HG02610 (cell line): ENCODE results near the gene FMN2.

Source experiments
- ATAC-seq: cut with Tn5 transposase; IDR thresholded peaks from one replicate; pipeline ENCODE4 v1.9.1; 2021; ENCODE audit warnings: mild to moderate bottlenecking, moderate library complexity; ENCODE audit not compliant: unreplicated experiment

Gene FMN2

DNA sequence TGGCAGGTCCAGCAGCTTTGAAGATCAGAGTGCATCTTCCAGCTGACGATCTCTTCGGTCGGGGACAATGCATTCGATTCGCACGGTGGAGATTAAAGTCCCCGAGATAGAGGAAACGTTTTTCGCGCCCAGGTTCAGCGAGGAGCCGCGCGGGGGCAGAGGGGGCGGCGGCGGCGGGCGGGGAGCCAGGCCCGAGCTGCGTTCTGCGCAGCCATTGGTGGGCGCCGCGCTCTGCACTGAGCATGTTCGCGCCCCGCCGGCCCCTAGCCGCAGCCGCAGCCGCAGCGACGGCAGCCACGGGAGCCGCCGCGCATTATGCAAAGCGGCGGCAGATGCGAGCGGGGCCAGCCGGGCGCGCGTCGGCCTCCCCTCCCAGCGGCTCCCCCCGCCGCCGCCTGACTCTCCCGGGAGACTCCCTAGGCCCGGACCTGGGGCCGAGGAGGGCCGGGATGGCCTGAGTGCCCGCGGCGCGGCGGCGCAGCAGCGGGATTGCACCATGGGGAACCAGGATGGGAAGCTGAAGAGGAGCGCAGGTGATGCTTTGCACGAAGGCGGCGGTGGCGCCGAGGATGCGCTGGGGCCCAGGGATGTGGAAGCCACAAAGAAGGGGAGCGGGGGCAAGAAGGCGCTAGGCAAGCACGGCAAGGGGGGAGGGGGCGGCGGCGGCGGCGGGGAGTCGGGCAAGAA is at the start of gene FMN2:
TSS of gene FMN2 (plus strand) at position 270 of the 687 bp plus-strand sequence. CDS start at position 497, 227 bp downstream.
- no peak for ATAC-seq

DNA sequence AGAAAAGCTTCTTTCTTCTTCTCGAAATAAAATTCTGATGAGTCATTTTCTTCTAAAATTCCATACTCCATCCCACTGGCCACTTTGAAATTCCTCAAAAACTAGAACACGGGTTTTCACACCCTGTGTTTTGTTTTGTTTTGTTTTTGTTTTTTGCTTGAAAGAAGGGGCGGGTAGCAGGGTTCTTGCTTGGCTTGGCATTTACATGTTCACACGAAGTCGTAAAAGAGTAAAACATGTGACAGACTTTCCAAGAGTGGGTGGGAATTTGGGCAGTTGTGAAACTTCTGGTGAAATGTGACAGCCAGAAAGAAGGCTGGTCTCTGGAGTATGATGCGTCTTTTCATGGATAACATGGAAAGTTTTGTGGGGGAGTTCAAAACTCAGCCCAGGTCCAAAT is 47.1 kb upstream of the FMN2 start:
- no peak for ATAC-seq

DNA sequence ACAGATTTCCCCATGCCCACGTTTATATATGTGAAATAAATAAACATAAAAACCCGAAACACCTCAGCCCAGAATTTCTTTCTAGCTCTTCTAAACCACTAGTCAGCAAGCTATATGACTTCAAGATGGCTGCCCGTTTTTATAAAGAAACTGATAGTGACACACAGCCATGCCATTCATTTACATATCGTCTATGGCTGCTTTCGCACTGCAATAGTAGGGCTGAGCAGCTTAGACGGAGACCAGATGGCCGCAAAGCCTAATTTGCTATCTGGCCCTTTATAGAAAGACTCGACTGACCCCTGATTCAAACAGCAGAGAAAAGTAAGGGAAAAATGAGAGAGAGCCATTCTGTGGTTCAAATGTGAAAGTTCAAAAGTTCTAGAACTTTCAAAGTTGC is 45.7 kb upstream of the FMN2 start:
- ATAC-seq: no peak

DNA sequence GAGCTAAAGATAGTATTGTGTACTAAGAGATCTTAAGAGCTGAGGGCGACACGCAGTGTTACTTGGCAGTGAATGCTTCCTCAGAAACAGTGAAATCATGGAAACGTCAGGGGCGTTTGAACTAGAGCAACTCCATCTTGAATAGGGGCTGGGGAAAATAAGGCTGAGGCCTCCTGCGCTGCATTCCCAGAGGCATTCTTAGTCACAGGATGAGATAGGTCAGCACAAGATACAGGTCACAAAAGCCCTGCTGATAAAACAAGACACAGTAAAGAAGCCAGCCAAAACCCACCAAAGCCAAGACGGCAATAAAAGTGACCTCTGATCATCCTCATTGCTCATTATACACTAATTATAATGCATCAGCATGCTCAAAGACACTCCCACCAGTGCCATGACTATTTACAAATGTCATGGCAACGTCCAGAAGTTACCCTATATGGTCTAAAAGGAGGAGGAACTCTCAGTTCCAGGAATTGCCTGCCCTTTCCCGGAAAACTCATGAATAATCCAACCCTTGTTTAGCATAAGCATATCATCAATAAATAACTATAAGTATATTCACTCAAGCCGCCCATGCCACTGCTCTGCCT is 37.5 kb upstream of the FMN2 start:
- ATAC-seq: no peak

DNA sequence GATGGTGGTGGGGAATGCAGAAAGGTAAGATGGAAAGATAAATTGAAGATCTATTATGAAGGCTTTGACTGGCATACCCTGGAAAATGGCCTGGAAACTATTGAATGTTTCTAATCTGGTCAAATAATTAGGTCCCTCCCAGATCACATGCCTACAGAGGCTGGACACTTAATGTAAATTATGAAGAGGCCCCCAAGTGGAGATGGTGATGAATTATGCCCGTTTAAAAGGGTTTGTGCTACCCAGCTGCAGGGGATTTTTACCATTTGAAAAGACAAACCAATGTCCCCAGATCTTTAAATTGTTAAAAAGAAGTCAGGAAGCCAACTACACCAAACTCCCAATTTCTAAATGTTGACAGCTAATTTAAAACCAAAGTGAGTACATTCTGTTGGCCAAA is 35.7 kb upstream of the FMN2 start:
- ATAC-seq: no peak

DNA sequence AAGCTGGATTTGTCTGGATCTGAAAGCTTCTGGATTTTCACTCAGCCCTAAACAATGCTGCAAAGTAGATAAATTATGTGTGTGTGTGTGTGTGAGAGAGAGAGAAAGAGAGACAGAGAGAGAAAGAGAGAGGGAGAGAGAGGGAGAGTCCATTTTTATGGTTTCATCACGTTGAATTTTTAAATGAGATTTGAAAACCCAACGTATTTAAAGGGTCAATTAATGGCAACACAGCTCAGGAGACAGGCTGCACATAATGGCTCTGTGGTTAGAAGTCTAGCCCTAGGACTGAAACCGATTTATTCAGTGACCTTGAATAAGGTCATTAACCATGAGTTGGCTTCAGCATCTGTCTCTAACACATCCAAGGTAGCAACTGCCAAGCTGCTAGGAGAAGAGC is 35.3 kb upstream of the FMN2 start:
- no peak for ATAC-seq

DNA sequence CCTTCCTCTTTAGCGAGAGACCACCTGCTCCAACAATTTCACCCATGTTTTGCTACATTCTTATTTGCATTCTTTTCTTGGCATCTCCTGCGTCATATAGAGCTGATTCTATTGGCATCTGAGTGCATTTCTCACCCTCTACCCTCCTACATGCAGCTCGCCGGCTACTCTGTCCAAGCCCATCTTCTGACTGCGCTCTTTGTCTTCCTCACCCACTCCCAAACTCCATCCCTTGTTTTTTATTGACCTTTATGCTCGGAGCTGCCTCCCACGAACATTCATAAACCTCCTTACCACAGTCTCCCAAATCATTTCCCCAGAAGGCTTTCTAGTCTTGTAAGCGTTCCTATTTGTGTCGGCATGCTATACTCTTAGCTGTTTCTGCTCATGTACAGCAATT is 33.6 kb upstream of the FMN2 start:
- ATAC-seq: no peak

DNA sequence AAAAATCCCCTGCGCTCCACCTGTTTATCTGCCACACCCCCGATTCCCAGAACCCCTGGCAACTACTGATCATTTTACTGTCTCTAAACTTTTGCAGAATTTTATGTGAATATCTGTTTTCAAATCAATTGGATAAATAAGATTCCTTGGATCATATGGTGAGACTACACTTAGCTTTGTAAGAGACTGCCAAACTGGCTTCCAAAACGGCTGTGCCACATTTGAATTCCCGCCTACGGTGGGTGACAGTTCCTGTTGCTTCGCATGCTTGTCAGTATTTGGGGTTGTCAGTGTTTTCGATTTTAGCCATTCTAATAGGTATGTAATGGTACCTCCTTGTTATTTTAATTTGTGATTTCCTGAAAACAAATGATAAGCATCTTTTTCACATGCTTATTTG is 22.7 kb upstream of the FMN2 start:
- ATAC-seq: no peak

DNA sequence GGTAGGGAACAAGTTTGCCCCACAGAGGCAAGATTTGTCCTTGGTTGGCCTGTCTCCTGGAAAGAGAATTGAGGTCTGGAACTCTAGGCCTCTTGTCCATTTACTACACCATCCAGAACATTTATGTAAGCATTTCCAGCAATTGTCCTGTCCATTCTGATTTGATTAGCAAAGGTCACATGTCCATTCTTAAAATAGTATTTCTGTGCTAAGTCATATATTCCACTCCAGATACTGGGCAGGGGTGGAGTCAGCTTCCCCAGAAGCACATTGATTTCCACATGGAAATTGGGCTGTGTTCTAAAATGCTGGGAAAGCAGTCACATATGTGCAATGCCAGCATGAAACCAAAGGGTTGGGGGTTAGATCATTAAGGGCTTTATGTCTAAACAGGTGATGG is 21.5 kb upstream of the FMN2 start:
- ATAC-seq: no peak

DNA sequence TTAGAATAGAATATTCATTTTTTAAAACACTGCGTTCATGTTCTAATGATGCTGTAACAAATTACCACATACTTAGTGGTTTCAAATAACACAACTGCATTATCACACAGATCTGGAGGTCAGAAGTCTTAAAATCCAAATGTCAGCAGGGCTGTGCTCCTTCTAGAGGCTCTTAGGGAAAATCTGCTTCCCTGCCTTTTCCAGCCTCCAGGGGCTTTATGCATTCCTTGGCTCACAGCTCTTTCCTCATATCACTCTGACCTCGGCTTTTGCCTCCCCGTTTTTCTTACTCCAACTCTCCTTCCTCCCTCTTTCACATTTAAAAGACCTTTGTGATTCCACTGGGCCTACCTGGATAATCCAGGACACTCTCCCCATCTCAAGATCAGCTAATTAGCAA is 18.6 kb upstream of the FMN2 start:
- ATAC-seq: no peak

DNA sequence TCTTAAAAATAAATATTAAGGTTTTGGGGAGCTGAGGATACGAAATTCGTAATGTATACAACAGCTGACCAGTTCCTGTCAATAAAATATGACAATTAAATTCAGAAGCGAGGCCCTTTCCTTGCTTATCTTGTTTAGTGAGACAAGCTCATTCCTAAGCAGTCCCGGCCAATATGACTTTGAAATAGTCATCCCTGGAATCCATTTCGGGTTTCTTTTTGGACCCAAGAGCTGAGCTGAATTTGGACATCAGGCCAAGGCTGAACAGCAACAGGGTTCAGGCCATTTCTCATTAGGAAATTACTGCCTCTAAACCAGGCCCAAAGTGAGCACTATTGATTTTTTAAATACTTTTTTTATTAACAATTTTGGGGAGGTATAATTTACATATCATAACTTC is 17.3 kb upstream of the FMN2 start:
- no peak for ATAC-seq

DNA sequence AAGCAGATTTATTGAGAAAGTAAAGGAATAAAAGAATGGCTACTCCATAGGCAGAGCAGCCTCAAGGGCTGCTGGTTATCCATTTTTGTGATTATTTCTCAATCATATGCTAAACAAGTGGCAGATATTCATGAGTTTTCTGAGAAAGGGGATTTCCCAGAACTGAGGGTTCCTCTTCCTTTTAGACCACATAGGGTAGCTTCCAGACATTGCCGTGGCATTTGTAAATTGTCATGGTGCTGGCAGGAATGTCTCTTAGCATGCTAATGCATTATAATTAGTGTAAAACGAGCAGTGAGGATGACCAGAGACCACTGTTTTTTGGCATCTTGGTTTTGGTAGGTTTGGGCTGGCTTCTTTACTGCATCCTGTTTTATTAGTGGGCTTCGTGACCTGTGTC is 16.8 kb upstream of the FMN2 start:
- no peak for ATAC-seq

DNA sequence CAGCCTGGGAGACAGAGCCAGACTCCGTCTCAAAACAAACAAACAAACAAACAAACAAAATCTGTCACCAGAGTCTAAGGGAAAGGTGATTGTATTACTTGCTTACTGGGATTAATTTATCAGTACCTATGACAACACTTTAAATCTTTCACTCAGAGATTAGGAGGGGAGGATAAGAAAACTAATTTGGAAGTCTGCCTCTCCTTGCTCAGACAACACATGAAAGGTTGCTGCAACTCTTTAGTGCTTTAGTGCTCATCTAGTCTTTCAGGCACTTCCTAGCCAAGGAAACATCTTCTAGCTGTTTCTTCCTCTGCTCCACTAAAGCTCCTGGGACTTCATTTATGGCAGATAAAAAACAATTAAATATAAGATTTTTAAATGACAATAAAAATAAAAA is 7.3 kb upstream of the FMN2 start:
- ATAC-seq: no peak

DNA sequence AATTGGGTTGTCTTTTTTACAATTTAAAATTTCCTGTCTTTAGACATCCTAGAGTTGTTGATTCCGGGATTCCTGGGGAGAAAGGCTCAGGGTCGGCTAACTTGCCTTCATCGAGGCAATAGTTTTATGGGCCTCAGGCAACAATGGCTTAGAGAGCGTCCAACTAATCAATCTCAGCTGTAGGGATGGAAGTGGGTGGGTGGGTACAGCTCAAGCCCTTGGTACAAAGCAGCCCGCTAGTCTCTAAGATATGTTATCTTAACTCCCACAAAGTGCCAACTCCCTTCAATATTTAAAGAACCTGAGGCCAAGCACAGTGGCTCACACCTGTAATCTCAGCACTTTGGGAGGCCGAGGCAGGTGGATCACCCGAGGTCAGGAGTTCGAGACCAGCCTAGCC is 6.9 kb upstream of the FMN2 start:
- ATAC-seq: no peak

DNA sequence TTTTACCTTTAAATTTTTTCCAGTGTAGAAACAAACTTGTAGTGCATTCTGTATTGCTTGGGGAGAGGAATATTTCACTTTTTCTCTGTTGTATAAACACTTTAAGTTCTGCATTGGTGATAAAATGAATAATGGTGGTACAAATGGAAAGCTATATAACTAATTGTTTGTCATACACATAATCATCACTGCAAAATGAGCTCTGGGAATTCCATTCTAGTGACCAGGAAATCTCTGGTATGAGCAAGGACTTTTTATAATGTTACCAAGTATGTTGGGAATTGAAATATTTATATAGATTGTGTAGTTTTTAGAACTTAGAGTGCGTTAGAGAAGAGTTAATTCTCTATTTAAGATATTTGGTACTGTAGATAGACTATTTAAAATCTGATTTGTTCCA is 5.0 kb upstream of the FMN2 start:
- ATAC-seq: no peak

DNA sequence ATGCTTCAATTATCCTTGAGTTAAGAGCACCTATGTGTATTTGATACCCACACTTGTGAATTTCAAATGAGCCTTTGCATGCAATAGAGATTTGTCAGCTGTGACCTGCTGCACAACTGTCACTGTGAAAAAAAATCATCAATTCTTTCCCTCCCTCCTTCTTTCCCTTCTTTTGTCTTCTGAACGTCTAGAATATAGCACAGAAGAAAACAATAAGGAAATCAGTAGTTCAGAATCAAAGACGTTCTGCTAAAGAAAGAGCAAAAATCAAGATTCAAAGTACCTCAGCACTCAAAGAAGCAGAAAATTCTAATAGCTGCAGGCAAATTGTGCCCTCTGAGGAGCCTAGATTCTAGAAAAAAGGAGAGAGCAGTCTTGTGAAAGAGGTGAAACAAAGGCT is 1.7 kb upstream of the FMN2 start:
- no peak for ATAC-seq

DNA sequence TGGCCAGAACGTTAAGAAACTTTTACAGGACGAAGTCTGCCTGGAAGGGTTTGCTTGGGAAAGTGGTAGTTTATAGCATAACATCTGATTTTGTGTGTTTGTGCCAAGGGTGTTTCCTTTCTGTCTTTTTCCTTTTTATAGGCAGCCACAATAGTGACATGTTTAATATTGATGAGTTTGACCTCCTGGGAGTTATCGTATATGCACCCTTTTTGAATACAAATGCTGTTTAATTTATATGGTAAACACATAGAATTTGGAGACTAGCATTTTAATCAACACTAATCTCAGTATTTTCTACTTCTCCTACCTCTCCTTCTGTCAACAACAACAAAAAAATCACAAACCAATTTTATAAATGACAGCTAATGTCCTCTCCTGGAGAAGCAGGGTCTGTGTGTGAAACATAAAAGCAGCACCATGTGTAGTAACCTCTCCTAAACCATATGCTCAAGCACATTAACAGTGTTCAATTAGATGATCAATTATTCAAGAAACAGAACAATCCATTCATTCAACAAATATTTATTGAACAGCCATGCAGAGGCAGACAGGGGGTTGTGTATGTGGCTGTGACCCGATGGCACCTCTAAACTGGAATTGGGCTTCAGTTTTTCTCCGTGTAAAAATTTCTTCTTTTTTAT is 604 bp upstream of the FMN2 start:
- ATAC-seq: no peak

DNA sequence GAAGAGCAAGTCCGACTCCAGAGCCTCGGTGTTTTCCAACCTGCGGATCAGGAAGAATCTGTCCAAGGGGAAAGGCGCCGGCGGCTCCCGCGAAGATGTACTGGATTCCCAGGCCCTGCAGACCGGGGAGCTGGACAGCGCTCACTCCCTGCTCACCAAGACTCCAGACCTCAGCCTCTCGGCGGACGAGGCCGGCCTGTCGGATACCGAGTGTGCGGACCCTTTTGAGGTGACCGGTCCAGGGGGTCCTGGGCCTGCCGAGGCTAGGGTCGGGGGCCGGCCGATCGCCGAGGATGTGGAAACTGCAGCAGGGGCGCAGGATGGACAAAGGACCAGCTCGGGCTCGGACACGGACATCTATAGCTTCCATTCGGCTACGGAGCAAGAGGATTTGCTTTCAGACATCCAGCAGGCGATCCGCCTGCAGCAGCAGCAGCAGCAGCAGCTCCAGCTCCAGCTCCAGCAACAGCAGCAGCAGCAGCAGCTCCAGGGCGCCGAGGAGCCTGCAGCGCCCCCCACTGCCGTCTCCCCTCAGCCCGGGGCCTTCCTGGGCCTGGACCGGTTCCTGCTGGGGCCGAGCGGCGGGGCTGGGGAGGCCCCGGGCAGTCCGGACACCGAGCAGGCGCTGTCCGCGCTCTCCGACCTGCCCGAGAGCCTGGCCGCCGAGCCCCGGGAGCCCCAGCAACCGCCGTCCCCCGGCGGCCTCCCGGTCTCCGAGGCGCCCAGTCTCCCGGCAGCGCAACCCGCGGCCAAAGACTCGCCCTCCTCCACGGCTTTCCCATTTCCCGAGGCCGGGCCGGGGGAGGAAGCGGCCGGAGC is 827 bp downstream of the FMN2 start:
- no peak for ATAC-seq

DNA sequence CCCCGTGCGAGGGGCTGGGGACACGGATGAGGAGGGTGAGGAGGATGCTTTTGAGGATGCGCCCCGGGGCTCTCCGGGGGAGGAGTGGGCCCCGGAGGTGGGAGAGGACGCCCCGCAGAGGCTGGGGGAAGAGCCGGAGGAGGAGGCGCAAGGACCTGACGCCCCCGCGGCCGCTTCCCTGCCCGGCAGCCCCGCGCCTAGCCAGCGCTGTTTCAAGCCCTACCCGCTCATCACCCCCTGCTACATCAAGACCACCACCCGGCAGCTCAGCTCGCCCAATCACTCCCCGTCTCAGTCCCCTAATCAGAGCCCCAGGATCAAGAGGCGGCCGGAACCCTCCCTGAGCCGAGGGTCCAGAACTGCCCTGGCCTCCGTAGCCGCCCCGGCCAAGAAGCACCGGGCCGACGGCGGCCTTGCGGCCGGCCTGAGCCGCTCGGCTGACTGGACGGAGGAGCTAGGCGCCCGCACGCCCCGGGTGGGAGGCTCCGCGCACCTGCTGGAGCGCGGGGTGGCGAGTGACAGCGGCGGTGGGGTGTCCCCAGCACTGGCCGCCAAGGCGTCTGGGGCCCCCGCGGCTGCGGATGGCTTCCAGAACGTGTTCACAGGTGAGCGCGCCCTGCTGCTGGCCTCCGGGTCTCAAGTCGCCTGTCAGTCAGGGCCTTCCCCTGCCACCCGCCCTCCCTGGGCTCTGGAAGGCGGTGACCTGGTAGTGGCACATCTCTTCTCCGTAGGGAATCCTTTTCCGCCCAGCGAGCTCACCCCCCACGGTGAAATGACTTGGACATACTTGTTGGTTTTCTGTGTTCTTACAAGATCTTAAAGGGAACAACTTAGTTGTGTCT is 1.7 kb downstream of the FMN2 start:
- no peak for ATAC-seq

DNA sequence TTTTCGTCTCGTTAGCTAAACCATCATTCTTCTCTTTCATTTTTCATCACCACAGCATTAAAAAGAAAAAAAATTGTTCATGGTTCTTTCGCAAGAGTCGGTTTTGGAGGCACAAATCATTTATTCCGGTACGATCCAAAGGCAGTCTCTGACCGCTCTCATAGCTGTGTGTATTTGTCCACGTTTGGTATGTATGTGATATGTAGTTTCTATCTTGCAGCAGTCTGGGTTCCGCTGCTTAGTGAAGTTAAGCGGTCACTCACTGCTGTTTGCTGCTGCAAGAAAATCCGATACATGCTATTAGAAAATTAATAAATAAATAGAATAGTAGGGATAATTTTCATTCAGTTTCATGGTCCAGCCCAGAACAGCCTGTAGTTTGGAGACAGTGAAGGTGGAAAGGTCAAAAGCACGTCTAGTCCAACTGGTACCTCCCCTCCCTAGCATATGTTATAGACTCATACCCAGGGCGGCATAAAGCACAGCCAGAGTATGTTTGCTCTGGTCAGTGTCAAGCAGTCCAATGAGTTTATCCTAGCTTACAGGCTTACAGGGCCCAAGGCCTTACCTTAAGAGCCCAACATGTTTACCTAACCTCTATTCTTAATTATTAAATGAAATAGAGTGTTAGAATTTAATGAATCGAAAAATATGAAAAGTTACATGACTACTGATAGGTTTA is 2.5 kb downstream of the FMN2 start:
- no peak for ATAC-seq
